ENCODE results near the gene CRELD2.

CRELD2 gene

DNA sequence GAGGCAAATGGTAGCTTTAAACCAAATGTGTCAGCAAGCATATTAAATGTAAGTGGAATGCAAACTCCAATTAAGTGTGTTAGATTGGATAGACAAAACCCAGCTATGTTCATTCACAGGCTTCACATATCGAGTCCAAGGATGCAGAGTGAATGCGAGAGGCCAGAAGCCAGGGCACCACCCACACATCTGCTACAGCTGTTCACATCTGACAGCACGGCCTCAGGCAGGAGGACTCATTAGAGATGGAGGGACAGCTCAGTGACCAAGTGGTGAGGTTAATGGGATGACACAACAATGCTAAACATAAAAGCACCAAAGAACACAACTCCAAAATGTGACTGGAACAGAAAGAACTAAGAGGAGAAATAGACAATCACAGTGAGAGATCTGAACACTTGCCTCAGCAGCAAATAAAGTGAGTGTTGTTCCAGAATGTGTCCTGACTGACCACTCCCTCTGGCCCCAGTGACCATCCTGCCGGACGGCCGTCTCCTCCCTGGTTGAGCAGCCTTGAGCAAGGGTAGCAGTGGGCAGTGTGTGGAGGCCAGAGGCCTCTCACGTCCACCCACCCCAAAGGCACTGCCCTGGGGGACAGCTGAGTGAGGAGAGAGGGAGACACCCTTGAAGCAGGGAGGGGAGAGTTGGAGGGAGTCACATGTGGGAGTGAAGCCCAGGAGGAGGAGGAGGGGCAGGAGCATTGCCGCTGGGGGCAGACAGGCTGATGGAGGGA lies 23.9 kb upstream of the CRELD2 start:
- TF ChIP-seq, protein P1, sequence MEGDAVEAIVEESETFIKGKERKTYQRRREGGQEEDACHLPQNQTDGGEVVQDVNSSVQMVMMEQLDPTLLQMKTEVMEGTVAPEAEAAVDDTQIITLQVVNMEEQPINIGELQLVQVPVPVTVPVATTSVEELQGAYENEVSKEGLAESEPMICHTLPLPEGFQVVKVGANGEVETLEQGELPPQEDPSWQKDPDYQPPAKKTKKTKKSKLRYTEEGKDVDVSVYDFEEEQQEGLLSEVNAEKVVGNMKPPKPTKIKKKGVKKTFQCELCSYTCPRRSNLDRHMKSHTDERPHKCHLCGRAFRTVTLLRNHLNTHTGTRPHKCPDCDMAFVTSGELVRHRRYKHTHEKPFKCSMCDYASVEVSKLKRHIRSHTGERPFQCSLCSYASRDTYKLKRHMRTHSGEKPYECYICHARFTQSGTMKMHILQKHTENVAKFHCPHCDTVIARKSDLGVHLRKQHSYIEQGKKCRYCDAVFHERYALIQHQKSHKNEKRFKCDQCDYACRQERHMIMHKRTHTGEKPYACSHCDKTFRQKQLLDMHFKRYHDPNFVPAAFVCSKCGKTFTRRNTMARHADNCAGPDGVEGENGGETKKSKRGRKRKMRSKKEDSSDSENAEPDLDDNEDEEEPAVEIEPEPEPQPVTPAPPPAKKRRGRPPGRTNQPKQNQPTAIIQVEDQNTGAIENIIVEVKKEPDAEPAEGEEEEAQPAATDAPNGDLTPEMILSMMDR (conservative IDR thresholded peaks at IDR 0.05; ENCODE audit: control insufficient read depth, insufficient read depth, low read depth, low read length), result no peak
- H3K4me3 ChIP-seq (ENCODE audit: control insufficient read depth, low read depth, low read length), result no peak overlapping the region
- peak; percentile 10 for DNase-seq (ENCODE audit: low read depth)

DNA sequence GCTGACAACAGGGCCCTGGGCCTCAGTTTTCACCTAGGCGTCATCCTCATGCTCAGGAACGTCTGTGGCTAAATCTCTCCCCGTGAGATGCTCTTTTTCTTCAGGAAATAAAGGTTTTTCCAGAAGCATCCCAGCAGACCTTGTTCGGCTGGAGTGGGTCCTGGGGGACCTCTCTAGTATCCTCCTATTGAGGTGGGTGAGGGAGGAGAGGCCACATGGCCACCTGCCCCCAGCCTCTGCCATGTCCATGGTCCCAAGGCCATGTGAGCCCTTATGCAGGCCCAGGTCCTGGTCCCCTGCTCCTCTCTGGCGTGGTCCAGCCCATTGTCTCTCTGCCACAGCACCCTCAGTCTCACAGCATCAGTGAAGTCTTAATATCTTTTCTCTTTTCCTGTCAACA lies 22.2 kb upstream of the CRELD2 start:
- TF ChIP-seq, protein P1 (conservative IDR thresholded peaks at IDR 0.05; ENCODE audit: control insufficient read depth, insufficient read depth, low read depth, low read length), result no peak
- DNase-seq (ENCODE audit: low read depth), result no peak
- no peak overlapping the region for H3K4me3 ChIP-seq (ENCODE audit: control insufficient read depth, low read depth, low read length)

DNA sequence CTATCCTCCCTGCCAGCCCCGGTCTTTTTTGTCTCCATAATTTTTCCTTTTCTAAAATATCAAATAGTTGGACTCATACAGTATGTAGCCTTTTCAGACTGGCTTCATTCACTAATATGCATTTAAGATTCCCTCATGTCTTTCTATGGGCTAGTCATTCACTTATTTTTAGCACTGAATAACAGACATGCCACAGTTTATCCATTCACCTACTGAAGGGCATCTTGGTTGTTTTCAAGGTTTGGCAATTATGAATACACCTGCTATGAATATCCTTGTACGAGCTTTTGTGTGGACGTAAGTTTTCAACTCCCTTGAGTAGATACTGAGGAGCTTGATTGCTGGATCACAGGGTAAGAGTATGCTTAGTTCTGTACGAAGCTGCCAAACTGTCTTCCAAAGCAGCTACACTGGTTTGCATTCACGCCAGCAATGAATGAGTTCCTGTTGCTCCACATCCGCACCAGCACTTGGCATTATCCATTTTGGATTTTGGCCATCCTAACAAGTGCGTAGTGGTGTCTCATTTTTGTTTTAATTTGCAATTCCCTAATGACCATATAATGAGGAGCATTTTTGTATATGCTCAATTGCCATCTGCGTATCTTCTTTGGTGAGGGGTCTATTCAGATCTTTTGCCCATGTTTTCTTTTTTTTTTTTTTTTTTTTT lies 21.3 kb upstream of the CRELD2 start:
- H3K4me3 ChIP-seq (ENCODE audit: control insufficient read depth, low read depth, low read length), result no peak overlapping the region
- TF ChIP-seq, protein P1 (conservative IDR thresholded peaks at IDR 0.05; ENCODE audit: control insufficient read depth, insufficient read depth, low read depth, low read length), result no peak
- no peak for DNase-seq (ENCODE audit: low read depth)

DNA sequence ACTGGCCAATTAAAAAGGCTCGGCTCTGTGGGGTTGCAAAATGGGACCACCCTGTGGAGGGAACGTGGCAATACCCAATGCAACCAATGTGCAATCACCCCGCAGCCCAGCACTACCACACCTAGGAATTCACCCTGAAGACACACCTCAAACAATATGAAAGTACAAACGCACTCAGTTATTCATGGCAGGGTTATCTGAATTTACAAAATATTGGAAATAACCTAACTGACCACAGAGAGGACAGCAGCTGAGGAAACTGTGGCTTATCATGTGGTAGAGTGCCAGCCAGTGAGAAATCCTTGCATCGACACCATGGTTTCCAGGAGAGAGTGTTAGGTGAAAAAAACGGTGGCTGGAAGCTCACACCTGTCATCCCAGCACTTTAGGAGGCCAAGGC lies 18.9 kb upstream of the CRELD2 start:
- no peak for DNase-seq (ENCODE audit: low read depth)
- no peak overlapping the region for H3K4me3 ChIP-seq (ENCODE audit: control insufficient read depth, low read depth, low read length)
- TF ChIP-seq, protein P1 (conservative IDR thresholded peaks at IDR 0.05; ENCODE audit: control insufficient read depth, insufficient read depth, low read depth, low read length), result no peak

DNA sequence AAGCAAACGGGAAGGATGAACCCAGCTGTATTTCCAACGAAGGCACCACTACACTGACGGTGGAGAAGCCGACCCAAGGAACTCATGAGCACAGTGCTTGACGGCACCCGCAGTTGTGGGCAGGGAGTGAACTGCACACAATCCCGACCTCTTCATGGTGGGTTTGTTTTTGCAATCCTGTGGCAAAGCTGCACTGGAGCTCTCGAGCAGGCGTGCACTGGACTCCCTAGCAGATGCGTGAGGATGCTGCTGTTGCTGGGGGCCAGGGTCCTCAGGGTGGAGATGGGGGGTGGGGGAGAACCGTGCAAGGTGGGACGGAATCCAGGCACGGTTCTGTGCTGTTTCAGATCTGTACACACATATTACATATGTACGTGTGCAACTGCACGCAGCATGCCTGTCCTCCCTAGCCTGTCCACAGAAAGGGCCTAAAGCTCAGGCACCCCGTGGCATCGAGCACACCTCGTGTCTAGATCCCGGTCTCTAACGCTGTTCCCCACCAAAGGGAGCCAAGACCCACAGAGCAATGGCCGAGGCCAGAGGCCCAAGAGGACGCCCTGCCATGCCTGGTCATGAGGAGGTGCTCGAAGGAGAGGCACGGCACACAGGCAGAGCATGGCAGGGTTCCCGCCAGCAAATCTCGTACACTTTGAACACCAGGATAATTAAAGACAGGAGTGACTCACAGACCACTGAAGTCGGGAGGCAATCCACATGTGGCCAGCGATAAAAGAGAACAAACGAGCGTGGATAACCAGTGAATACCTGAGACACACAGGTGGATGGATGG lies 17.8 kb upstream of the CRELD2 start:
- no peak overlapping the region for H3K4me3 ChIP-seq (ENCODE audit: control insufficient read depth, low read depth, low read length)
- DNase-seq (ENCODE audit: low read depth), result peak; percentile 13
- TF ChIP-seq, protein P1 (conservative IDR thresholded peaks at IDR 0.05; ENCODE audit: control insufficient read depth, insufficient read depth, low read depth, low read length), result no peak

DNA sequence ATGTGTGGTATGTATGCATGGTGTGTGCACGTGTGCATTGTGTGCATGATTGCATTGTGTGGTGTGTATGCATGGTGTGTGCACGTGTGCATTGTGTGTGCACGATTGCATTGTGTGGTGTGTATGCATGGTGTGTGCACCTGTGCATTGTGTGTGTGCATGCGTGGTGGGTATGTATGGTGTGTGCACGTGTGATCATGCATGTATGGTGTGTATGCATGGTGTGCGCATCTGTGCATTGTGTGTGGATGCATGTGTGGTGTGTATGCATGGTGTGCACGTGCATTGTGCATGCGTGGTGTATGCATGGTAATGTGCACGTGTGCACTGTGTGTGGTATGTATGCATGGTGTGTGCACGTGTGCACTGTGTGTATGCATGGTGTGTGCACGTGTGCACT lies 17.0 kb upstream of the CRELD2 start:
- TF ChIP-seq, protein P1 (conservative IDR thresholded peaks at IDR 0.05; ENCODE audit: control insufficient read depth, insufficient read depth, low read depth, low read length), result no peak
- DNase-seq (ENCODE audit: low read depth), result no peak
- no peak overlapping the region for H3K4me3 ChIP-seq (ENCODE audit: control insufficient read depth, low read depth, low read length)

Data from fibroblast of mammary gland (primary cell).